ENCODE results near the gene GSTA2.
"Not testable (repeated sequence)": the region's sequence is repeated elsewhere in the genome, so short reads cannot be mapped to it uniquely, and the experiment has no call there.

The GSTA2 gene

DNA sequence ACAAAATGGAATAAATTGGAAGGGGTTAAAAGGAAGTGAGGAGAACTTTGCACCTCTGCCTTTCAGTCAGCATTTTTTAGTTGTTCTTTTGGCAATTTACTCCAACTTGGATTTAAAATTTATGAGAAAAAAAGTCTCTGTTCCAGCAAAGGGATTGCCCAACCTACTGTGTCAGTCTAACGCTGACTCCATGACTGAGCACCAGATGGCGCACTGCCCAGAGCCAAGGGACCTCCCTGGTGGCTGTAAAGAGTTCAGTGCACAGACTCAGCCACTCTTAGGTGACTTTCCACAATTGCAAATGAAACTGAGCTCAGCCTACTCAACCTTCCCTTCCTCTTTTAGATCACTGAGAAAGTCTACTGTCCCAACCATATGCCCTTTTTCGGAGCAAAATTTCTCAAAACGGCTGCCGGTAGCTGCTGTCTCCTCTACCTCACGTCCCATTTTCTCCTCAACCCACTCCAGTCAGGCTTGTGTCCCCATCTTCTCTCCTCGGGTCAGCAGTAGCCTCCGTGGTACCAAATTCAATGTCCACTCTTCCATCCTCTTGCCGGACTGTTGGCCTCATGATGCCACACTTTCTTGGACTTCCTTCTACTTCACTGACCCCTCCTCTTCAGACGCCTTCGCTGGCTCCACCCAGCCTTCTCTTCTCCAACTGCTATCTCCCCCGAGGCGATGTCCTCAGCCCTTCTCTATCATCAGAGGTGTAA is 38.7 kb downstream of the GSTA2 start:
- DNase-seq: no peak

DNA sequence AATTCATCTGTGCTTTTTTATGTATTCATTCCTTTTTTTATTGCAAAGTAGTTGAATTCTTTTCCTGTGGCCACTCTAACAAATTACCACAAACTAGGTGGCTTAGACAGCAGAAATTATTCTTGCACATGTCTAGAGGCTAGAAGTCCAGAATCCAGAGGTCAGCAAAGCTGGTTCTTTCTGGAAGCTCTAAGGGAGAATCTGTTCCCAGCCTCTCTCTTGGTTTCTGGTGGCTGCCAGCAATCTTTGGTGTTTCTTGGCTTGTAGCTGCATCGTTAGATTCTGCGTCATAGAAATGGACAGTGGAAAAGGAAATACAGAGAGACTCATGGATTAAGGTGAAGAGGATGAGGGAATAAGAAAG is 39.3 kb downstream of the GSTA2 start:
- no peak for DNase-seq

DNA sequence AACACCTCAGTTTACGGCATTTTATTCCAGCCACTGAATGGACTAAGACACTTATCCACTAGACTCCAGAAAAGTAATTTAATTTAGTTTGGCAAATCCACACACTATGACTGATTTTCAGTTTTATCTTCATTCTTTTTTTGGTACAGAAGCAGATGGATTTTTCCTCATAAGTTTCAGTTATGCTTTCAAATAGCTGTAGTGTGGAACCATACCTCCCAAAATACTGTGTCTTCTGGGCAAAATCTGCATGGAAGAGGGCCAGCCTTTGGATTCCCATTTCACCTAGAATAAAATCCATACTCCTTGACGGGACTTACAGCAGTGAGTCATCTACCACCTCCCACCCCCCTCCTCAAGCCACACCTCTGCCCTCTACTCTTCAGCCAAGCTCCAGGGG is 43.0 kb downstream of the GSTA2 start:
- no peak for DNase-seq

DNA sequence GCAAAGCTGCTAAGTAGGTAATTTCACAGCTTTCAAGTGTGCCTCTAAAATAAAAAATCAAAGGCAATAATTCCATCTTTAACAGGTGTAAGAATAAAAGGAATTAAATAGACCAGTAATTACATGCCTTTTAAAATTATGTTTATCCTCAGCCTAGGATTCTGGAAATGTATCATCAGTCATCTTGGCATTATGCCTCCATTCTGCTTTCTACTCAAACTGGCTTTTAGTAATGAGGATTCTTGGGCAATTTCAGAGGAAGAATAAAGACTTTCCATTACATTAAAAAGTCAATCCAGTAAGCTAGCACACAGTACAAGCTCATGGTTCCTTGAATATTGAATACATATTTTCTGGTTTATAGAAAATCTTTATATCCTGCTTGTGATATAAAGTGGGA is 44.7 kb downstream of the GSTA2 start:
- no peak for DNase-seq

DNA sequence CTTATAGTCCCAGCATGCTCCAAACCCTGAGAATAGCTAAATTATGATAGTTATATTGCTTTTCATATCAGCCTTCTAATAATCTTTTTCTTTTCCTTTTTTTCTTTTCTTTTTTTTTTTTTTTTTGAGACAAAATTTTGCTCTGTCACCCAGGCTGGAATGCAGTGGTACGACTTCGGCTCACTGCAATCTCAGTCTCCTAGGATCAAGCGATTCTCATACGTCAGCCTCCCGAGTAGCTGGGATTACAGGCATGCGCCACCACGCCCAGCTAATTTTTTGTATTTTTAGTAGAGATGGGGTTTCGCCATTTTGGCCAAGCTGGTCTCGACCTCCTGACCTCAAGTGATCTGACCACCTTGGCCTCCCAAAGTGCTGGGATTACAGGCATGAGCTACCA is 48.5 kb downstream of the GSTA2 start:
- DNase-seq: not testable (repeated sequence)

DNA sequence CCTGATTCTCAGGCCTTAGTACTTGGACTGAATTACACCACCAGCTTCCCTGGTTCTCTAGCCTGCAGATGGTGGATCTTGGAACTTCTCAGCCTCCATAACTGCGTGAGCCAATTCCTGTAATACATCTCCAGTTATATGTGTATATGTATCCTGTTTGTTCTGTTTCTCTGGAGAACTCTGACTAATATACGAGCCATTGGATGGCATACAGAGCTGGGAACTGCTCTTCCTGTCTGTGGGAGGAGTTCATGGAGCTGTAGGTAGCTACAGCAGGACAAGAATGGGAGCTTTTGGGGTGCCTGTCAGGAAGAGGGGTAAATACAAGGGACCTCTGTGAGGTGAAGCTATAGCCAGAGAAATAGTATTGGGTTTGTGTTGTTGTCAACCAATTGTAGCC is 51.1 kb downstream of the GSTA2 start:
- no peak for DNase-seq

DNA sequence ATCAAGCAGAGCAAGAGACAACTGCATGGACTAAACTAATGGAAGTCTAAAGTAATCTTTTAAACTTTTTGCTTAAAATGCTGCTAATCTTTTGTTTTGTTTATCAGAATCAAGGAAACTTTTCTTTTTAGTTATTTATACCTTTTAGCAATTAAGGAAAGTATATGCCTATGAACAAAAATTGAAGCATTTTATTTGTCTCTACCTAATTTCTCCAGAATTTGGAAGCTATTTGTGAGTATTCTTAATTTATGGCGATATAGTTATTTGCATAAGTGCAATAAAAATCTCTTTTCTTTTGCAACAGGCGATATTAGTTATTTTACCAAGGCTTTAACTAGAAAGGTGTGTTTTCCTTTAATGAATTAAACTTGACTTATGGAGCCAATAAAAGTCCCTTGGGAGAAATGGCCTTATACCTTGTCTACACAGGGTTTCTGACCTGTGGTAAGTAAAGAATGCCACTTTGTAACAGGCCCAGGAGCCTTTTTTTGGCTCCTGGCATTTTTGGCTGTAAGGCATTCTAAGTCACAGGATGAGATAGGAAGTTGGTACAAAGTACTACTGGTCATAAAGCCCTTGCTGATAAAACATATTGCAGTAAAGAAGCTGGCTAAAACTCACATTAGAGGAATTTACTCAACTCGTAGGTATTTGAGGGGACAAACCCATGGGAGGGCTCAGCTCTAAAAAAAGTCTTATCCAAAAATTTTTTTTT is 55.2 kb downstream of the GSTA2 start:
- no peak for DNase-seq

DNA sequence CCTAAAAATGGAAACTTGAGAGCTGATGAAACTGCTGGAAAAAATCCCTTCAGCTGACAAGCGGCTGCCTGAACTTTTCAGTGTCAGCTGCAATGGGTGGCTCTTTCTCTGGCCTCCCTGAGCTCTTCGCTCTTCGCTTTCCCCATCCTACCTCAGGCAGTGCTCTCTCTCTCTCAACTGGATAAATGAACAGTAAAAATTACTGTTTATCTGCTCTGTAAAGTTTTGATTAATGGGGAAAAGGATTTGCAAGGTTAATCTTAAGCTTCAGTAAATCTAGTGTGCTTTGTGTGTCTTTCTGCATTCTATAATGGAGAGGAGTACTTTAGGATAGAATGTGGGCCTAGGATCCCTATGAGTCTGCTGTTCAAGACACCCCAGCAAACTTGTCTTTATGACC is 57.3 kb downstream of the GSTA2 start:
- DNase-seq: no peak

DNA sequence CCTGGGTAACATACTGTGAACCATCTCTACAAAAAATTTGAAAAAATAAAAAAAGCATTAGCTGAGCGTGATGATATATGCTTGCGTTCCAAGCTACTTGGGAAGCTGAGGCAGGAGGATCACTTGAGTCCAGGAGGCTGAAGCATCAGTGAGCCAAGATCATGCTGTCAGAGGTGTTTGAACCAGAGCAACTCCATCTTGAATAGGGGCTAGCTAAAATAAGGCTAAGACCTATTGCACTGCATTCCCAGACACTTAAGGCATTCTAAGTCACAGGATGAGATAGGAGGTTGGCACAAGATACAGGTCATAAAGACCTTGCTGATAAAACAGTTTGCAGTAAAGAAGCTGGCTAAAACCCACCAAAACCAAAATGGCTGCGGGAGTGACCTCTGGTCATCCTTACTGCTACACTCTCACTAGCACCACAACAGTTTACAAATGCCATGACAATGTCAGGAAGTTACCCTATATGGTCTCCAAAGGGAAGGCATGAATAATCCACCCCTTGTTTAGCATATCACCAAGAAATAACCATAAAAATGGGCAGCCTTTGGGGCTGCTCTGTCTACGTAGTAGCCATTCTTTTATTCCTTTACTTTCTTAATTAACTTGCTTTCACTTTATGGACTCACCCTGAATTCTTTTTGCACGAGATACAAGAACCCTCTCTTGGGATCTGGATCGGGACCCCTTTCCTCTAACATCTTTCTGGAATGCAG is 58.3 kb downstream of the GSTA2 start:
- DNase-seq: not testable (repeated sequence)

DNA sequence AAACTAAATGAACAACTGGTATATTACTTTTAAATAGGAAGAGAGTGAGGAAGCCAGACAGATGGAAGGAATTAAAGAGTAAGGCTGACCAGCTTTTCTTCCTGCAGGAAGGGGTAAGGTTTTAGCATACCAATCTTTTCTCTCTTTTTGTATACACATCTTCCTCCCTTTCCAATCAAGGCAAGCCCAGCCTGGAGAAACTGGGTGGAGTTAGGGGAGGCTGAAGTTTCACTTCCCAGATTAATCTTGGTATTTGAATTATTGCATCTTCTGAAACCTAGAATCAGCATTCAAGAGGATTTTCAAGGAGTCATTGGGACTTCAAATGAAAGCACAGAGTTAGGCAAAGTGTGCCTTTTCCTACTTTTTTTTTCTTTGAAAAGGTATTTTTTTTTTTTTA is 59.2 kb downstream of the GSTA2 start:
- DNase-seq: no peak
